ENCODE results near the gene NNT.

GRCh38 chr5:43658509-43658908, 55.5 kb downstream of the NNT start:
- TF ChIP-seq CTCF (IDR thresholded peaks at IDR 0.05) (no peak), EZH2phosphoT487 (IDR thresholded peaks at IDR 0.05) (no peak)

Measured in neural progenitor cell (in vitro differentiated cells).